ENCODE results near the gene SHISA7. TPM values are rescaled to one million over a fixed set of nuclear protein-coding genes. Genes with fewer than 3 reads are reported as not detected.
A peak's percentile ranks its signal among the peaks of the same experiment; 100 is the strongest.

The SHISA7 gene
- total RNA-seq, 4 donors from 2014 or later = not detected

GRCh38 chr19:55462722-55463121, 19.6 kb upstream of the SHISA7 start:
- no peak for TF ChIP-seq POLR2A (IDR thresholded peaks at IDR 0.05)
- TF ChIP-seq, protein P1, sequence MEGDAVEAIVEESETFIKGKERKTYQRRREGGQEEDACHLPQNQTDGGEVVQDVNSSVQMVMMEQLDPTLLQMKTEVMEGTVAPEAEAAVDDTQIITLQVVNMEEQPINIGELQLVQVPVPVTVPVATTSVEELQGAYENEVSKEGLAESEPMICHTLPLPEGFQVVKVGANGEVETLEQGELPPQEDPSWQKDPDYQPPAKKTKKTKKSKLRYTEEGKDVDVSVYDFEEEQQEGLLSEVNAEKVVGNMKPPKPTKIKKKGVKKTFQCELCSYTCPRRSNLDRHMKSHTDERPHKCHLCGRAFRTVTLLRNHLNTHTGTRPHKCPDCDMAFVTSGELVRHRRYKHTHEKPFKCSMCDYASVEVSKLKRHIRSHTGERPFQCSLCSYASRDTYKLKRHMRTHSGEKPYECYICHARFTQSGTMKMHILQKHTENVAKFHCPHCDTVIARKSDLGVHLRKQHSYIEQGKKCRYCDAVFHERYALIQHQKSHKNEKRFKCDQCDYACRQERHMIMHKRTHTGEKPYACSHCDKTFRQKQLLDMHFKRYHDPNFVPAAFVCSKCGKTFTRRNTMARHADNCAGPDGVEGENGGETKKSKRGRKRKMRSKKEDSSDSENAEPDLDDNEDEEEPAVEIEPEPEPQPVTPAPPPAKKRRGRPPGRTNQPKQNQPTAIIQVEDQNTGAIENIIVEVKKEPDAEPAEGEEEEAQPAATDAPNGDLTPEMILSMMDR (IDR thresholded peaks at IDR 0.05 in 4 of 5, conservative IDR thresholded peaks at IDR 0.05 in 1 of 5) = no peak

GRCh38 chr19:55461974-55462626, 19.0 kb upstream of the SHISA7 start:
- Histone ChIP-seq H3K27me3 (no peaks in the 10 kb centered on the region), H3K9me3 (no peaks in the 10 kb centered on the region), H3K27ac (peak overlapping the region; percentile 89 to 97 (median 89)), H3K36me3 (no peaks in the 10 kb centered on the region), H3K4me1 (peaks cover 12 to 13% of the 10 kb centered on the region in 2 donors), H3K4me3 (peak overlapping the region; percentile 76 to 87 (median 81))
- peak in 1 of 2 donors; percentile 0 for ATAC-seq
- TF ChIP-seq, protein P1 (IDR thresholded peaks at IDR 0.05 in 4 of 5, conservative IDR thresholded peaks at IDR 0.05 in 1 of 5) = no peak
- no peak for TF ChIP-seq POLR2A (IDR thresholded peaks at IDR 0.05)
- no peak for DNase-seq
- in situ Hi-C loops (cut with MboI; ENCODE audit: low sequenced_read_pairs in 4 of 4) (no loop called here), intact Hi-C loops (cut with DNase I; ENCODE audit: low total_unique reads) (loop anchor here (1.0 to 5.0 kb wide), 4 partner anchors 14 to 123 kb away; partner anchors contain the start of genes KMT5C, RPL28, TMEM238 and UBE2S)

More at GRCh38 chr19:55462722-55463121, 19.6 kb upstream of the SHISA7 start:
- Histone ChIP-seq H3K27ac (no peak overlapping the region), H3K4me1 (peaks cover 12 to 13% of the 10 kb centered on the region in 2 donors), H3K36me3 (no peaks in the 10 kb centered on the region), H3K27me3 (no peaks in the 10 kb centered on the region), H3K9me3 (no peaks in the 10 kb centered on the region), H3K4me3 (peak overlapping the region in 1 of 4 donors; percentile 76)
- ATAC-seq = no peak
- intact Hi-C loops (cut with DNase I; ENCODE audit: low total_unique reads) (loop anchor here (5.0 kb wide), 1 partner anchor 55 kb away; the partner anchor contains the start of gene UBE2S), in situ Hi-C loops (cut with MboI; ENCODE audit: low sequenced_read_pairs in 4 of 4) (no loop called here)
- no peak for DNase-seq

- Histone ChIP-seq H3K27ac (peak within 1 kb of the TSS; percentile 89 to 97 (median 94)), H3K27me3 (no peaks in the 10 kb centered on the region), H3K36me3 (no peaks in the 10 kb centered on the region), H3K4me1 (peaks cover 12 to 13% of the 10 kb centered on the region in 2 donors), H3K4me3 (peak within 1 kb of the TSS; percentile 76 to 94 (median 86)), H3K9me3 (no peaks in the 10 kb centered on the region)
- in situ Hi-C loops (cut with MboI; ENCODE audit: low sequenced_read_pairs in 4 of 4) = no loop called here
- intact Hi-C loops (cut with DNase I; ENCODE audit: low total_unique reads) = loop anchor here (1.0 to 5.0 kb wide), 4 partner anchors 15 to 122 kb away; partner anchors contain the start of genes KMT5C, RPL28, TMEM238 and UBE2S
- TF ChIP-seq, protein P1 (IDR thresholded peaks at IDR 0.05 in 4 of 5, conservative IDR thresholded peaks at IDR 0.05 in 1 of 5) = no peak
- TF ChIP-seq POLR2A (IDR thresholded peaks at IDR 0.05) = peak; percentile 77 to 82
- ATAC-seq (peak; percentile 96 to 97), DNase-seq (peak; percentile 100)
Measured at GRCh38 chr19:55461259-55461973, 18.3 kb upstream of the SHISA7 start, which contains the start of gene ISOC2. TSS of gene ISOC2 (minus strand) at chr19:55461642. CDS start at chr19:55456486, 5,156 bp downstream.

- Histone ChIP-seq H3K27ac (peak overlapping the region; percentile 89 to 97 (median 94)), H3K4me3 (peak overlapping the region; percentile 72 to 94 (median 86)), H3K4me1 (peaks cover 12 to 13% of the 10 kb centered on the region in 2 donors), H3K27me3 (no peaks in the 10 kb centered on the region), H3K36me3 (no peaks in the 10 kb centered on the region), H3K9me3 (no peaks in the 10 kb centered on the region)
- TF ChIP-seq POLR2A (IDR thresholded peaks at IDR 0.05) = no peak
- TF ChIP-seq, protein P1 (IDR thresholded peaks at IDR 0.05 in 4 of 5, conservative IDR thresholded peaks at IDR 0.05 in 1 of 5) = no peak
- intact Hi-C loops (cut with DNase I; ENCODE audit: low total_unique reads) (loop anchor here (1.0 to 5.0 kb wide), 4 partner anchors 16 to 121 kb away; partner anchors contain the start of genes KMT5C, RPL28, TMEM238 and UBE2S), in situ Hi-C loops (cut with MboI; ENCODE audit: low sequenced_read_pairs in 4 of 4) (no loop called here)
- DNase-seq (peak; percentile 71 to 78), ATAC-seq (peak; percentile 40 to 54)
Measured at GRCh38 chr19:55460670-55461258, 17.7 kb upstream of the SHISA7 start.
